OCI-LY7 (cell line): ENCODE data around the gene TNIK. TPM values are rescaled to one million over a fixed set of nuclear protein-coding genes. Genes with fewer than 3 reads are reported as not detected.

ENCODE experiments used
- BruUV-seq: library from RNA; stranded (reverse); fragments of 400-500 nt; replicated peaks from 2 replicates; lab custom pipeline; 2021; lab: Mats Ljungman, UMichigan
- CTCF ChIA-PET: fragments of 300-600 bp; sonication (Branson Sonifier 250); formaldehyde crosslinking; loops from one replicate; lab custom pipeline; 2022; ENCODE audit warnings: antibody characterized with exemption; ENCODE audit not compliant: unreplicated experiment; lab: Charles Lee
- POLR2A ChIA-PET: fragments of 300-600 bp; sonication (Branson Sonifier 250); formaldehyde crosslinking; loops from one replicate; lab custom pipeline; 2022; ENCODE audit warnings: antibody characterized with exemption; lab: Charles Lee
- DNase-seq: peaks from one replicate; pipeline ENCODE4 v3.0.0-alpha.2; 2015; ENCODE audit warnings: low spot score
- H2AFZ ChIP-seq: fragments of 200-600 bp; sonication (generic), shearing (Covaris generic); 2 replicates; pipeline ENCODE4 v1.6.1; 2014; ENCODE audit warnings: mild to moderate bottlenecking, antibody characterized with exemption, low read length, moderate library complexity
- H3K27ac ChIP-seq: fragments of 200-600 bp; sonication (generic); 2 replicates; pipeline ENCODE4 v1.5.1; 2014; ENCODE audit warnings: mixed run types, low read depth, mild to moderate bottlenecking, moderate library complexity, low read length, inconsistent platforms; ENCODE audit not compliant: poor library complexity, severe bottlenecking
- H3K36me3 ChIP-seq: fragments of 200-600 bp; sonication (generic); 2 replicates; pipeline ENCODE4 v1.6.1; 2014; ENCODE audit warnings: mild to moderate bottlenecking, antibody characterized with exemption, low read length, moderate library complexity, mixed read lengths; ENCODE audit not compliant: insufficient read depth
- H3K4me1 ChIP-seq: fragments of 200-600 bp; sonication (generic); 2 replicates; pipeline ENCODE4 v1.5.1; 2014; ENCODE audit warnings: mild to moderate bottlenecking, low read length; ENCODE audit not compliant: insufficient read depth, poor library complexity, severe bottlenecking
- H3K4me2 ChIP-seq: fragments of 200-600 bp; sonication (generic); 2 replicates; pipeline ENCODE4 v1.6.1; 2014; ENCODE audit warnings: mild to moderate bottlenecking, low read length
- H3K4me3 ChIP-seq: fragments of 200-600 bp; sonication (generic); 2 replicates; pipeline ENCODE4 v1.5.1; 2014; ENCODE audit warnings: mild to moderate bottlenecking, low read depth, low read length; ENCODE audit not compliant: poor library complexity, severe bottlenecking
- H3K79me2 ChIP-seq: fragments of 200-600 bp; sonication (generic); 2 replicates; pipeline ENCODE4 v1.6.1; 2016; ENCODE audit warnings: low read depth, mild to moderate bottlenecking, low read length, moderate library complexity, mixed read lengths; ENCODE audit not compliant: insufficient read depth
- H3K9me2 ChIP-seq: fragments of 200-600 bp; sonication (generic); 2 replicates; pipeline ENCODE4 v1.6.1; 2016; ENCODE audit warnings: mild to moderate bottlenecking, low read length, mixed read lengths; ENCODE audit not compliant: insufficient read depth
- H3K9me3 ChIP-seq: fragments of 200-600 bp; sonication (generic); 2 replicates; pipeline ENCODE4 v1.6.1; 2014; ENCODE audit warnings: mild to moderate bottlenecking, mixed run types, low read length, mixed read lengths
- H4K20me1 ChIP-seq: fragments of 200-600 bp; sonication (generic); 2 replicates; pipeline ENCODE4 v1.6.1; 2014; ENCODE audit warnings: mild to moderate bottlenecking, antibody characterized with exemption, low read length, moderate library complexity, mixed read lengths; ENCODE audit not compliant: insufficient read depth
- CTCF ChIP-seq: fragments of 200-600 bp; sonication (generic); conservative IDR thresholded peaks from 2 replicates; pipeline ENCODE4 v1.5.1; 2014; ENCODE audit warnings: mild to moderate bottlenecking, antibody characterized with exemption, low read length, moderate library complexity, mixed read lengths
- EZH2phosphoT487 ChIP-seq: fragments of 200-600 bp; sonication (generic); IDR thresholded peaks from 2 replicates; pipeline ENCODE4 v1.6.1; 2018; ENCODE audit warnings: low read depth, borderline replicate concordance, mild to moderate bottlenecking, mixed run types, antibody characterized with exemption, low read length, moderate library complexity, mixed read lengths
- intact Hi-C: fragments of 100-400 bp; cut with micrococcal nuclease; formaldehyde crosslinking; loops from one replicate; pipeline ENCODE4 v1.10.0; 2022; ENCODE audit not compliant: unreplicated experiment
- total RNA-seq, 2 experiments: library from RNA; depleted of rRNA in 1 of 2; stranded (reverse); fragments of >200 nt in 1 of 2; shearing (Covaris generic) in 1 of 2; gene quantifications; 2 replicates each; pipeline ENCODE4 v1.2.3, GENCODE V29; 2014 to 2022

Gene TNIK
- total RNA-seq, 2 experiments from 2014 or later, result not detected

- ChIA-PET CTCF (no interaction called here), POLR2A (no interaction called here)
- H3K4me2 ChIP-seq, result no peak overlapping the region
- no peaks in the 10 kb centered on the region for H4K20me1 ChIP-seq
- no peak overlapping the region for H2AFZ ChIP-seq
- no peaks in the 10 kb centered on the region for H3K36me3 ChIP-seq
- no peaks in the 10 kb centered on the region for H3K9me2 ChIP-seq
- no TSS peak for BruUV-seq
- TF ChIP-seq EZH2phosphoT487 (no peak), CTCF (no peak)
- intact Hi-C loops, result no loop called here
- H3K9me3 ChIP-seq, result no peaks in the 10 kb centered on the region
- H3K27ac ChIP-seq, result no peak overlapping the region
- H3K4me1 ChIP-seq, result no peaks in the 10 kb centered on the region
- H3K4me3 ChIP-seq, result no peak overlapping the region
- no peaks in the 10 kb centered on the region for H3K79me2 ChIP-seq
- no peak for DNase-seq
Measured at GRCh38 chr3:171385086-171385485, 75.1 kb downstream of the TNIK start.

GRCh38 chr3:171384101-171384891 is 75.9 kb downstream of the TNIK start:
- no peak overlapping the region for H2AFZ ChIP-seq
- H3K4me2 ChIP-seq, result no peak overlapping the region
- no peak for TF ChIP-seq CTCF
- TF ChIP-seq EZH2phosphoT487, result no peak
- H3K79me2 ChIP-seq, result no peaks in the 10 kb centered on the region
- BruUV-seq, result no TSS peak
- no peaks in the 10 kb centered on the region for H3K4me1 ChIP-seq
- POLR2A ChIA-PET, result no interaction called here
- H3K36me3 ChIP-seq, result no peaks in the 10 kb centered on the region
- intact Hi-C loops, result no loop called here
- CTCF ChIA-PET, result no interaction called here
- no peaks in the 10 kb centered on the region for H3K9me2 ChIP-seq
- H3K27ac ChIP-seq, result no peak overlapping the region
- H3K4me3 ChIP-seq, result no peak overlapping the region
- H4K20me1 ChIP-seq, result no peaks in the 10 kb centered on the region
- no peak for DNase-seq
- no peaks in the 10 kb centered on the region for H3K9me3 ChIP-seq
